ENCODE results near the gene TBC1D2.
"Not testable (repeated sequence)": the region's sequence is repeated elsewhere in the genome, so short reads cannot be mapped to it uniquely, and the experiment has no call there.

The TBC1D2 gene, protein sequence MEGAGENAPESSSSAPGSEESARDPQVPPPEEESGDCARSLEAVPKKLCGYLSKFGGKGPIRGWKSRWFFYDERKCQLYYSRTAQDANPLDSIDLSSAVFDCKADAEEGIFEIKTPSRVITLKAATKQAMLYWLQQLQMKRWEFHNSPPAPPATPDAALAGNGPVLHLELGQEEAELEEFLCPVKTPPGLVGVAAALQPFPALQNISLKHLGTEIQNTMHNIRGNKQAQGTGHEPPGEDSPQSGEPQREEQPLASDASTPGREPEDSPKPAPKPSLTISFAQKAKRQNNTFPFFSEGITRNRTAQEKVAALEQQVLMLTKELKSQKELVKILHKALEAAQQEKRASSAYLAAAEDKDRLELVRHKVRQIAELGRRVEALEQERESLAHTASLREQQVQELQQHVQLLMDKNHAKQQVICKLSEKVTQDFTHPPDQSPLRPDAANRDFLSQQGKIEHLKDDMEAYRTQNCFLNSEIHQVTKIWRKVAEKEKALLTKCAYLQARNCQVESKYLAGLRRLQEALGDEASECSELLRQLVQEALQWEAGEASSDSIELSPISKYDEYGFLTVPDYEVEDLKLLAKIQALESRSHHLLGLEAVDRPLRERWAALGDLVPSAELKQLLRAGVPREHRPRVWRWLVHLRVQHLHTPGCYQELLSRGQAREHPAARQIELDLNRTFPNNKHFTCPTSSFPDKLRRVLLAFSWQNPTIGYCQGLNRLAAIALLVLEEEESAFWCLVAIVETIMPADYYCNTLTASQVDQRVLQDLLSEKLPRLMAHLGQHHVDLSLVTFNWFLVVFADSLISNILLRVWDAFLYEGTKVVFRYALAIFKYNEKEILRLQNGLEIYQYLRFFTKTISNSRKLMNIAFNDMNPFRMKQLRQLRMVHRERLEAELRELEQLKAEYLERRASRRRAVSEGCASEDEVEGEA

DNA sequence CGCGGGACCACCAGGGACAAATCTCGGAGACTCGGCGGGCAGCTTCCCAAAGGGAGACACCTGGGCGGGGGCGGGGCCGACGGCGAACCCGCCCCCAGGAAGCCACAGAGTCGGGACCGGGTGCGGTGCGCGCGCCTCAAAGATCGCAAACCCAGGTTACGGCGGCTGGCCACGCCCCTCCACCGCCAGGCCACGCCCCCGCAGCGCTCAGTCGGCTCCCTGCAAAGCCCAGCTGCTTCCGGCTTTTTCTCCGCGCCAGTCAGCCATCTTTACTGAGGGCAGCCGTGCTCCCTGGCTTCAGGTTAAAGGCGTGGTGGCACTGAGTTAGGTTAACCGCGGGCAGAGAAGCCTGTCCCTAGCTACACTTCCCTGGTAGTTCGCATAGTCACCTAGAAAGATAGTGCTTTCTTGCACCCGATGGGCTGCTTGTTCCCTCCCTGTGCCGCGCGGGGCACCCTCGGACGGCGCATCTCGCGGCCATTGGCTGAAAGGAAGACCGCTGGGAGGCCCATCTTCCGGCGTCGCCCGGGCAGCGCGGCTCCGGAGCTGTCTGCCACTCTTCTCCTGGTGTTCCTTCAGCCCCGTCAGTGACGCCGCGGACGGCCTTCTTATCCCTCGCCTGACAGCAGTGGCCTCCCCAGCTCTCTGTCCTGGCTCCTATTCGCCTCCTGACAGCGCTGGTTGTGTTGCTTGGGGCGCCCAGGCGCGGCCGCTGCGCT is at the start of gene TBC1D2:
Gene TBC1D2 (minus strand): TSS at position 72 of the 719 bp plus-strand sequence. CDS start 108 bp downstream, outside the sequence.
- peak; percentile 97 for DNase-seq

DNA sequence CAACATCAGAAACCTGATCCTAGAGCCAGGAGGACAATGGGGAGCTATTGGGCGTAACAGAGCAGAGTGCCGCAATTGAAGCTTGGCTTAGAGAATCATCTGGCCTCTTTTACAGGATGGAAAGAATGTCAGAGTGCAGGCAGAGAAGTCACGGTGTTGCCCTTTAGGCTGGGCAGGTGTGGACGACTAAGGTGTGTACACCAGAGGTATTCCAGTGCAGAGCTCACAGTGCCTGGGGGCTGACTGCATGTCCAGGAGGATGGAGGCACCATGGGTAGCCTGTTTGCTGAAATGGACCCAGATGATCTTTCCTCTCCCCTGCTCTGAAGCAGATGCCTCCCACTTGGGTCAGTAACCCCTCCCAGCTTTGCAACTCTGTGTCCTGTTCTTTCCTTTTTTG is 48.9 kb upstream of the TBC1D2 start:
- no peak for DNase-seq

DNA sequence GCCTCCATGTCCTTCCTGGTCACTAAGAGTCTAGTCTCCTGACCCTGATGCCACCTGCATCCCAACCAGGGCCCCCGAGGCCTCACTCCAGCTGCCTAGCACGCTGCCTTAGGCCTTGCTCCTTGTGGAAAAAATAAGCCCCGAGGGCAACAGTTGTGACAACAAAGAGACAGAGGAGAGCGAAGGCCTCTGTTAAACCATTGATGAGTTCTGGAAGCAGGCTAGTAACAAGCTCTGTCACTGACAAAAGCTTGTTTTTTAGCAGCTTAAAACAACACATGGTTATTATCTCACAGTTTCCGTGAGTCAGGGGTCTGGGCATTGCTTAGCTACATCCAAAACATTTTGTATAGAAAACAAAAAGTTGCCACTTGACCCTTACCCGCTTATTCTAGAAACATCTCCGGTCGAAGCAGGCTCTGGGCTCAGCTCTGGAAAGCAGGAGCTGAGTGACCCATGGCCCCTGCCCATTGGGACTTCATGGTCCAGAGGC is 48.2 kb upstream of the TBC1D2 start:
- no peak for DNase-seq

DNA sequence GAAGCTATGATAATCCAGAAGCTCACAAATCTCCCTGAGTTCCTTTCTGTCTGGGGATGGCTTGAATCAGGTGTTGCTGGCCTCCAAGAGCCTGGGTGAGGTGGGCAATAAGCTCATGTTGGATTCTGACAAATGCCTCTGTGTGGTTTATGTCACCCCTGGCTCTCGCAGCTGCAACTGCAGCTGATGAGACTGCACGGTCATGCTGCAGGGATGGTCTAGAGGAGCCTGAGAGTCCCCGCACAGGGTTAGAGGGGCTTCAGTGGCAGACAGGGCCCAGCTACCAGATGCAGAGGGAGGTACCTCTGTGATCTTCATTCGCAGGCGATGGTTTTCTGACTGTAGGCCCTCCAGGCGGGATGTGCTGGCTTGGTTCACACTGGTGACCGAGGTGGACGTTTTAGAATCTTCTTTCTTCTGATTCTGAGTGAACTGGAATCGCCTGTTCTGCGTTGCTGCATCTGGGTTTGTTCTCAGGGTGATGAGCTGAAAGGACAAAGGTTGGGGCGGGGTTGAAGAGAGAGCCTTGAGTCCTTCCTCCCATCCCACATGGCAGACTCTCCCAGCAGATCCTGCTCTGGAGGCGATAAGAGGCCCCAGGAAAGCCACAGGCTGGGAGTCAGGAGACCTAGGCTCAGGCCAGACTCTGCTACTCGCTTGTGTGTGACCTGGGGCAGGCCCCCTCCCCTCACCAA is 47.6 kb upstream of the TBC1D2 start:
- DNase-seq: no peak

DNA sequence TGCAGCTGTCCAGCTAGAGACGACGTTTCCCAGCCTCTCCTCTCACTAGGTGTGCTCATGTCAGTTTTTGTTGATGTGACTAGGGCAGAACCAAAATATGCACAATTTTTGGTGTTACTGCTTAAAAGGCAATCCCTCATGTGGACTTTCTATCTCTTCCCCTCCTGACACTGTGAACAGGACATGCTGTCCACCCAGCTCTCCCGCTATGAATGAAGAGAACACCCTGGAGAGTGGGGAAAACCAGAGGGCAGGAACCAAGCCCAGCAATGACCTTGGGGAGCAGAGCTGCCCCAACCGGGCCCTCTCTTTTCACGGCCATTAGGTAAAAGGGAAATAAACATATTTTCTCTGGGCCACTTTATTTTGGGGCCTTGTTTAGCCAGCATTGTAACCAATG is 46.7 kb upstream of the TBC1D2 start:
- DNase-seq: no peak

DNA sequence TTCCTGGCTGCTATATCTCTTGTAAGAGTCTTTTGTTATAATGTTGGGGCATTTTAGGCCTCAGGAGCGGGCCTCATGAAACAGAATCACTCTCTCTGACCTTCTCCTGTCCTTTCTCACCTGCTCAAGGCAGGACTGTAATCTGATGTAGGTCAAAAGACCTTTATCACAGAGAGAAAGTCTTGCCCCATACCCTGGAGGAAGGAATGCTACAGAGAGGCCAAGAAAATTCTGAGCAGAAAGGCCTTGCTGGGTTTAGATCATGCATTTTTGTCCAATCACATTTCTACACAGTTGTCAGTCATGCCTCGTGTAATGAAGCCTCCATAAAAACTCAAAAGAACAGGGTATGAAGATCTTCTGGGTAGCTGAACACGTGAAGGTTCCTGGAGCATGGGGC is 45.2 kb upstream of the TBC1D2 start:
- DNase-seq: no peak

DNA sequence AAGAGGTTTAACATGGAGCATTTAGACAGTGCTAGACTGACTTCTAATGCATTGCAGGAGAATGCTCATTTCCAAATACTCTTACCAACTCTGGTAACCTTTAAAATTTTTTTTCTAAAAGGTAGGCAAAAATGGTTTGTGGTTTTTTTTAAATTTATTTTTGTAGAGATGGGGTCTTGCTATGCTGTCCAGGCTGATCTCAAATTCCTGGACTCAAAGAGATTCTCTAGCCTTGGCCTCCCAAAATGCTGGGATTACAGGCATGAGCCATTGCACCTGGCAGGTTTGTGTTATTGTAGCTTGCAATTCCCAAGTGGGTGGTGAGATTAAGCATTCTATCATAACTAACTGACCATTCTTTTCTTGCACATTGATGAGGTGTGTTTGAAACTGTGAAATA is 43.0 kb upstream of the TBC1D2 start:
- DNase-seq: no peak

DNA sequence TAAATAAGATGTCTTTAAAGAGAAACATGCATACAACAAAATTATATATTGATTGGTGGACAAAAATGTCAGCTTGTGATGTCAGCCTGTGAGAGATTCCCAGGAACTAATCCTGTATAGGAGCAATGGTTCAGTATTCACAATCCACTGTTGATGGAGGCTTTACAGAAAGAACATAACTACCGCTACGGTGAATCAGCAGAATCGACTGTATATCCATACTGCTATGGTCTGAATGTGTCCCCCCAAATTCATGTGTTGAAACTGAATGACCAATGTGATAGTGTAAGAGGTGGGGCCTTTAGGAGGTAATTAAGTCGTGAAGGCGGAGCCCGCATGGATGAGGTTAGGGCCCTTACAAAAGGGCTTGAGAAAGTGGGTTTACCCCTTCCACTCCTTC is 40.4 kb upstream of the TBC1D2 start:
- no peak for DNase-seq

DNA sequence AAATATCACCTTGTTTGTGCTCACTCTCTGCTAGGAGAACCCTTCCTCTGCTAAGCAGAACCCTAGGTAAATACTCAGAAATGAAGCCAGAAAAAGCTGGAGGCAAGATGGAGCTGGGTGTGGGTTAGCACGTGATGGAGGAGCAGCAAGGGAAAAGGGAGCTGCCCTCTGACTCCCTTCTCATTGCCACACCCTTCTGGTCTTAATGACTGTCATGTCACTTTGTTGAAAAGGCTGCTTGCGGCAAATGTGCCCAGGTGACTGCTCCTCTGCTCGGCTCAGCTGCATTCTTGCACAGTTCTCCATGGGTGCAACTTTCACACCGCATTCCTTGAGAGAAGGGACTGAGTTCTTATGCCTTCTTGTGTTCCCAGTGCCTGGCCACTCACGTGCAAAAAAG is 36.4 kb upstream of the TBC1D2 start:
- DNase-seq: no peak

DNA sequence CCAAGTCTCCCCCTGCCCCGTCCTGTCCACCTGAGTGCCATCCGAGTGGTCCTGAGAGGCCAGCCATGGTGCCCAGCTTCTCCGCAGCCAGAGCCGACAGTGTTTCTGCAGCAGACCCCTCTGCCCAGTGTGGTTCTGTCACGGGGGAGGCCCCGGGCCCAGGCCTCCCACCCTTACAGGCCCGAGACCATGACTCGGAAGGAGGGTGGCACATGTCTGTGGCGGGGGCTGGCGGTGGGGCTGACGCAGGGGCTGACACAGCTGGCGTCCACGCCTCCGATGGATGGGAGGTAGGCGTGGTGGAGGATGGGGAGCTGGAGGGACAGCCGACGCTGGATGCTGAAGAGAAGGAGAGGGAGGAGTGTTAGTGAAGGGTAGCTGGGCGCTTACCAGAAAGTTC is 35.0 kb upstream of the TBC1D2 start:
- DNase-seq: no peak

DNA sequence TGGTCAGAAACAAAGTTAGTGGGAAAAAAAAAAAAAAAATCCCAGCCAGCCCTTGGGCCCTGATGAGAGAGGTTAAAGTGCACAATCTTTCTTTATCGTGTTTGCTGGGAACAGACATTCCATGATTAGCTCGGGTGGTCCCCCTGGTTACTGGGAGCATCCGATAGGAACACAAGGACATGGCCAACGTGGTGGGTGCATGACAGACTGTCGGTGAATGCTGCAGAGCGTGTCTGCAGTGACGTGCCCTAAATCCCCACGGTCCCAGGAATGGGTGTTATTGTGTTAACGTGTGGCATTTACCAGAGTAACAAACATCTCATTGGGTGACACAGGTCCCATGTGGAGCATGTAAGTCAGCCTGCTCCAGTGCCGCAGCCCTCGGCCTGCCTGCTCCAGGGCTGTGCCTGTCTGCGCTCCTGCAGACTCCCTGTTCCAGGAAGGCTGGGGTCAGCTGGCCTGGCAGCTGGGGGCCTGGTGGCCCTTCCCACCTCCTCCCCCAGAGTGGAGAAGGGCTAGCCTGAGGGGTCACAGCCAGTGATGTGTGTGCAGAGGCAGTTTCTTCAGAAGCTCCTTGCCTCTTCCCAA is 34.3 kb upstream of the TBC1D2 start:
- DNase-seq: no peak

DNA sequence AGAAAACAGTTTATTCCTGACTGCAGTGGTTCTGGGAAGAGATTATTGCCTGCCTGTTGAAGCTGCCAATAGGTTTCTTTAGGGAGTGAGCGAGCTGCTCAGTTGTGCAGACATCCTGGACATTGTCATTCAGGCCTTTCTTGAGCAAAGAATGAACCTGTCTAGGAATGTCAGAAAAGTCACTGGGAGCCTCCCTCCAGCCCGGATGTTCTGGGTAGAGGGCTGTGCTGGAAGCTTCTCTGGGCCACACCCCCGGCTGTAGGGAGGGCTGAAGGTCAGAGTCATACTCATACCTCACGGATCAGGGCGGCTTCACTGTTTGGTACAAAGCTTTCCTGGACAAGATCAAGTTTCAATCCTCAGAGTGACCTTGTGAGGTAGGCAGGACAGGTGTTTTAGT is 33.4 kb upstream of the TBC1D2 start:
- no peak for DNase-seq

DNA sequence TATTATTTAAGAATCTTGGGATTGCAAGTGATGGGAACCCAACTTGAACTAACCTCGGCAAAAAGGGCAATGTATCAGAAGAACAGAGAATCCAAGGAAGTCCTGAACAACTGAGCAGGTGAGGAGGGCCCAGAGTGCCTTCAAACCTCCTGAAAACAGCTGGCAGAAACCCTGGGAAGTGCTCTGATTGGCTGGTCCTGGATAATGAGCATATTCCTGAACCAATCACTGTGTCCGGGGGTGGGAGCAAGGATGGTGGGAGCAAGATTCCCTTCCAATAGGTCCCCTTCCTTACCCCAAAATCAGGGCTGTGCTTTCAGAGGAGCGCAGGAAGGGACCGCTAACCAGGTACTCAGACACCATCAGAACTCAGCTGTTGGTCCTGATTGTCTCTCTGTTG is 31.9 kb upstream of the TBC1D2 start:
- DNase-seq: no peak

DNA sequence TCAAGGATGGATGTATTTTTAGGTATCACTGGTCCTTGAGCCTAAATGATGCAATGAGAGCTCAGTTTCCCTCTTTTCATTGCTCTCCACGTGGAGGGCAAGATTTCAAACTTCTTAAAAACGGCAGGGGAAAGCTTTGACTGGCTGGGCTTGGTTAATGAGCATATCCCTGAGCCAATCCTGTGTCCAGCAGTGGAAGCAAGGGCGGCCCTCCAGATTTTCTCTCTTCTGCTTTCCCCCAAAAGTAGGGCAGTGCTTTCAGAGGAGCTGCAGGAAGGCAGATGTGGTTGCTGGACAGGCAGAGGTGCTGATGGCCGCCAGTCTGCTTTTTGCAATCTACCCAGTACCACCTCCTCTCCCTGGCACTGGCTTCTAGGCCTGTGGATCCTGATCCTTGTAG is 30.0 kb upstream of the TBC1D2 start:
- no peak for DNase-seq

DNA sequence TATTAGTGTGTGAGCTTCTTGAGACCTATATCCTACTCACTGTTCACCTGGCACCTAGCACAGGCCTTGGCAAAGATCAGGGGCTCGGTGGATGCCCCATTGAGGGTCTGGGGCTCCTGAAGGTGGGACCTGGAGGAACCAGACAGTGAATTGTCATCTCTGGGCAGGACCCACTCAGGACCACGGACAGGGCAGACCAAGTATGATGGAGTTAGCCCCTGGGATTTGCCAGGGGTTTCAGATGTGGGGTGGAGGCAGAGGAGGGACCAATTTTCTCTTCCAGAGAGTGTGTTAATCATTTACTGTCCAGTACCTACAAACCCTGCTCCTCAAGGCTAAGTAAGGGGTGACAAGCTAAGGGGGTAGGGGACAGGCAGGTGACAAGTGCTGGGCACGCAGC is 29.3 kb upstream of the TBC1D2 start:
- DNase-seq: no peak

DNA sequence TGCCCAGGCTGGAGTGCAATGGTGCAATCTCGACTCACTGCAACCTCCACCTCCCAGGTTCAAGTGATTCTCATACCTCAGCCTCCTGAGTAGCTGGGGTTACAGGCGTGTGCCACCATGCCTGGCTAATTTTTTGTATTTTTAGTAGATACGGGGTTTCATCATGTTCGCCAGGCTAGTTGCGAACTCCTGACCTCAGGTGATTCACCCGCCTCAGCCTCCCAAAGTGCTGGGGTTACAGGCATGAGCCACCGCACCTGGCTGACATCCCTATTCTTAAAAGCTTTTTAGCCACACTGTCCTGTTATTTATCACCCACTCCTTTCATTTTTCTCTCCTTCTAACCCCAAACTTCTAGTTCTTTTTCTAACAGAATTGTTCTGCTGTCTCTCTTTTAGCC is 27.7 kb upstream of the TBC1D2 start:
- DNase-seq: not testable (repeated sequence)

DNA sequence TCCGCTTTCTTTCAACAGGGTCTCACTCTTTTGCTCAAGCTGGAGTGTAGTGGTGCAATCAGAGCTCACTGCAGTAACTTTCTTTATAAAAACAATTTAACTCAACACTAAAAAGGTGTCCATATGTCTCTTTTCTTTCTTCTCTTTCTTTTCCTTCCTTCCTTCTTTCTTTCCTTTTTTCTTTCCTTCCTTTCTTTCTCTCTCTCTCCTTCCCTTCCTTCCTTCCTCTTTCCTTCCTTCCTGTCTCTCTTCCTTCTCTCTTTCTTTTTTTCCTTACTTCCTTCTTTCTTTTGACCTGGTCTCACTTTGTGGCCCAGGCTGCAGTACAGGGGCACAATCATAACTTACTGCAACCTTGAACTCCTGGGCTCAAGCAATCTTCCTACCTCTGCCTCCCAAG is 25.8 kb upstream of the TBC1D2 start:
- DNase-seq: no peak

DNA sequence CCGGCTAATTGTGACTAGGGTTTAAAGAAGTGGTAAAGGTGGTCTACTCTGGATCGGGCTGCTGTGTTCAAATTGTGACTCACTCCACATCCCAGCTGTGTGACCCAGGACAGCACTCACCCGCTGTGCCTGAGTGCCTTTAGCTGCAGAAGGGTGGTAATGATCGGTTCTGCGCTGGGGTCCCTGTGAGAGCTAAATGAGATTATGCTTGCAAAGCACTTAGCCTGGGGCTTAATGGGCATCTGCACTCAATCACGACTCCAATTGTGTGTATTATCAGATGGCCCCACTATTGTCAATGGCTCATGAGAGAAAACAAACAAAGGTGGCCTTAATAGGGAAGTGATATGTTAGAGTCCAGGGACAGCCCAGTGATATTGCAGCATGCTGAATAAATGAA is 25.1 kb upstream of the TBC1D2 start:
- no peak for DNase-seq

DNA sequence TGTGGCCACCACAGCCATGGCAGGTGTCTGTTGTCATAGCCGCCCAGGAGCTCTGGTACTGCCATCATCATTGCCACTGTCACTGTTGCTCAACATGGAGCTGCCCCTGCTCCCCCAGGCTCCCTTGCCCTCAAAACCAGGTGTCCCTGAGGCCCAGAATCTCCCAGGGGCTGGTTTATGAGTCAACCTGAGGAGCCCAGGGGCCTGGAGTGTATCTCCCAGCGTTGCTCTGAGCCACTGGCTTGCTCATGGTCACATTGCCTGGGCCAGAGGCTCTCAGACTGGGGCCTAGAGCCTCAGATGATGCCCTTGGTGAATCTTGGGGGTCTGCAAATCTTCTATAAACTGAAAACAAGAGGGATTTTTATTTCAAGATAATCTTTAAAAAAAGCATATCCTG is 24.7 kb upstream of the TBC1D2 start:
- no peak for DNase-seq

DNA sequence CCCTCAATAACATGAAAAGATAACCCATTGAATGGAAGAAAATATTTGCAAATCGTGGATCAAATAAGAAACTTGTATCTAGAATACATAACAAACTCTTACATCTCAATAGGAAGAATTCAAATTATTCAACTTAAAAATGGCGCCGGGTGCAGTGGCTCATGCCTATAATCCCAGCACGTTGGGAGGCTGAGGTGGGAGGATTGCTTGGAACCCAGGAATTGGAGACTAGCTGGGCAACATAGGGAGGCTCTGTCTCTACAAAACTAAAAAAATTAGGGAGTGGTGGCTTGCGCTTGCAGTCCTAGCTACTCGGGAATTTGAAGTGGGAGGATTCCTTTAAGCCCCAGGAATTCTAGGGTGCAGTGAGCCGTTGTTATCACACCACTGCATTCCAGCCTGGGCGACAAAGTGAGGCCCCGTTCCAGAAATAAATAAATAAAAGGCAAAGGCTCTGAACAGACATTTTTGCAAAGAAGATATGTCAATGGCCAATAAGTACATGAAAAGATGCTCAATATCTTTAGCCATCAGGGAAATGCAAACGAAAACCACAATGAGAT is 21.5 kb upstream of the TBC1D2 start:
- DNase-seq: no peak

DNA sequence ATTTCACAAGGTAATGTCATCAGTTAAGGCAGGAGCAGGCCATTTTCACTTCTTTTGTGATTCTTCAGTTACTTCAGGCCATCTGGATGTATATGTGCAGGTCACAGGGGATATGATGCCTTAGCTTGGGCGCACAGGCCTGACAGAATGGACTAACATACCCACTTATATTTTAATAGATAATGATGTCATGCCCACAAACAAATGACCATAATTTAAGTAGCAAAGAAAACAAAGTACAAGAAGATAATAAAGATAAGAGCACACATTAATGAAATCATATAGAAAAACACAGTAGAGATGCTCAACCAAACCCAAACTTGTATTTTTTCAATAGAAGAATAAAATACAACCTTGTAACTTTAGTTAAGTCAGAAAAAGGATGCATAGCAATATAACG is 19.7 kb upstream of the TBC1D2 start:
- DNase-seq: no peak

DNA sequence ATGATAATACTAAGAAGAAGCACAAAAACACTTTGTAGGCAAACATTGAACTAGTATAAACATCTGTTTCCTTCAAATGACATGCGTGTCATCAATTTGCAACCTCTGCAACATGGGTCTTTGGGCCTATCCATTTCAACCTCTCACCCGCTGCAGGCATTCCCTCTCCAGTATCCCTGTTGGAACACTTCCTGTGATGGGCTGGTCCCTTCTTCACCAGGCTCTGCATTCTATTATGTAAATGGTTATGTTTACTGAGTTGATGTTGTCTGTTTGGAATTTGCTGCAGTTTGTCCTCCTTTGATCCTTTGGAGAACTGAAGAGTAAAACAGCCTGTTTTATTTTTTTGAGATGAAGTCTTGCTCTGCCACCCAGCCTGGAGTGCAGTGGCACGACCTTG is 16.6 kb upstream of the TBC1D2 start:
- DNase-seq: no peak
